Fibroblast of the aortic adventitia (primary cell): Measurements from ENCODE around the gene CDH2. TPM values are rescaled to one million over a fixed set of nuclear protein-coding genes. Genes with fewer than 3 reads are reported as not detected.
A peak's percentile ranks its signal among the peaks of the same experiment; 100 is the strongest.

Source experiments
- DNase-seq: peaks from one replicate; pipeline ENCODE4 v3.0.0-alpha.2; 2010; ENCODE audit warnings: low read depth
- H3K4me3 ChIP-seq: 2 replicates; pipeline ENCODE4 v1.5.1; 2011; ENCODE audit warnings: low read depth, mild to moderate bottlenecking, control low read depth, low read length, moderate library complexity
- total RNA-seq: library from RNA; depleted of rRNA; stranded (reverse); fragments of >200 nt; gene quantifications from 2 replicates; pipeline ENCODE4 v1.2.3, GENCODE V29; 2012; ENCODE audit warnings: low replicate concordance
- TF ChIP-seq, protein P1 (sequence below): IDR thresholded peaks from 2 replicates; pipeline ENCODE4 v1.5.1; 2011; ENCODE audit warnings: mild to moderate bottlenecking, low read length, control low read depth, inconsistent platforms; ENCODE audit not compliant: insufficient read depth

Gene CDH2
- total RNA-seq, 1 donor: 64.1 TPM

- TF ChIP-seq, protein P1, sequence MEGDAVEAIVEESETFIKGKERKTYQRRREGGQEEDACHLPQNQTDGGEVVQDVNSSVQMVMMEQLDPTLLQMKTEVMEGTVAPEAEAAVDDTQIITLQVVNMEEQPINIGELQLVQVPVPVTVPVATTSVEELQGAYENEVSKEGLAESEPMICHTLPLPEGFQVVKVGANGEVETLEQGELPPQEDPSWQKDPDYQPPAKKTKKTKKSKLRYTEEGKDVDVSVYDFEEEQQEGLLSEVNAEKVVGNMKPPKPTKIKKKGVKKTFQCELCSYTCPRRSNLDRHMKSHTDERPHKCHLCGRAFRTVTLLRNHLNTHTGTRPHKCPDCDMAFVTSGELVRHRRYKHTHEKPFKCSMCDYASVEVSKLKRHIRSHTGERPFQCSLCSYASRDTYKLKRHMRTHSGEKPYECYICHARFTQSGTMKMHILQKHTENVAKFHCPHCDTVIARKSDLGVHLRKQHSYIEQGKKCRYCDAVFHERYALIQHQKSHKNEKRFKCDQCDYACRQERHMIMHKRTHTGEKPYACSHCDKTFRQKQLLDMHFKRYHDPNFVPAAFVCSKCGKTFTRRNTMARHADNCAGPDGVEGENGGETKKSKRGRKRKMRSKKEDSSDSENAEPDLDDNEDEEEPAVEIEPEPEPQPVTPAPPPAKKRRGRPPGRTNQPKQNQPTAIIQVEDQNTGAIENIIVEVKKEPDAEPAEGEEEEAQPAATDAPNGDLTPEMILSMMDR: no peak
- DNase-seq: peak; percentile 57
- peak overlapping the region; percentile 81 for H3K4me3 ChIP-seq
Measured at GRCh38 chr18:28178720-28179119, 1.8 kb upstream of the CDH2 start.

DNA sequence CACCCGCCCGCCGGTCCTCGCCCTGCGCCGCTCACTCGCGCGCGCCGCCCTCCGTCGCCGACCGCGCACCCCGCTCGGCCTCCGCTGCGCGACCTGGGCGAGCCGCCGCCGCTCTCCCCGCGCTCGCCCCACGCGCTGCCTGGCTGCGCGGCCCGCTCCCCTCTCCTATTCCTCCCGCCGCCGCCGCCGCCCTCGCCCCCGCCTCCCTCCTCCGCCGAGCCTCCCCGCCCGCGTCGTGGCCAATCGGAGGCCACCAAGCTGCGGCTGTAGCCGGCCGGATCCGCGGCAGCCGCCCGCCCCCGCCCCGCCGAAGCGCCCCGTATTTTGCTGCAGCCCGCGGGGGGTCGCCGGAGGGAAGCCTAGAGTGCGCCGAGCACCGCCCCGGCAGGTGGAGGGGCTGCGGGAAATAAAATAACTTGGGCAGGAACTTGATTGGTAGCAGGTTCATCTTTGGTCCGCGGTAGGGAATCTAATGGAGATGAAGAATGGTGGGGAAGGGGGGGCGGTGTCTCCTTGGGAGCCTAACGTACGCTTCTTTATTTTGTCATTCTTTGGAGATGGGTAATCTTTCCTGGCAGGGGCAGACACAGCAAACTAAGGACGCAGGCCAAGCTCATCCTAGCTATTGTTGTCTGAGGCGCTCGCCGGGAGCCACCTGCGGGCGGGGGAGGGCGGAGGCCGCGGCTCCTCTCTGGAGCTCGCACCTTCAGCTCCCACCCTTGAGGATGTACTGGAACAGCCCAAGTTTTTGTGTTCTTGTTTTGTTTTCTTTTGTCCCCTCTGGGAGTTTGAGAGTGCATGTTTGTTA is 1.1 kb upstream of the CDH2 start:
- TF ChIP-seq, protein P1: peak; percentile 20
- H3K4me3 ChIP-seq: peak overlapping the region; percentile 81
- DNase-seq: peak; percentile 43

DNA sequence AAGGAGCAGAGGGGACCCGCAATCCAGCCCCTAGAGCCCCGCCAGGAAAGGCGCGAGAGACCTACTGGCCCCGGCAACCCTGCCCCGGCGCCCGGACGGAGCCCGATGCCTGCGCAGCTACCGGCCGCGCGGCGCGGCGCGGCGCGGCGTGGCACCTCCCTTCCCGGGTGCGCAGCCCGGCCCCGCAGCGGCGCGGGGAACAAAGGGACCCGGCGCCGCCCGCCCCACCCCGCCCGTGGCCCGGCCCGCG is 307 bp downstream of the CDH2 start:
- no peak for DNase-seq
- TF ChIP-seq, protein P1: no peak
- H3K4me3 ChIP-seq: peak overlapping the region; percentile 81

- H3K4me3 ChIP-seq: peak overlapping the region; percentile 81
- TF ChIP-seq, protein P1: no peak
- peak; percentile 43 for DNase-seq
Measured at GRCh38 chr18:28175930-28176697, 816 bp downstream of the CDH2 start.

- TF ChIP-seq, protein P1: peak; percentile 5
- H3K4me3 ChIP-seq: peak overlapping the region; percentile 81
- DNase-seq: peak; percentile 61
Measured at GRCh38 chr18:28175150-28175929, 1.6 kb downstream of the CDH2 start.

DNA sequence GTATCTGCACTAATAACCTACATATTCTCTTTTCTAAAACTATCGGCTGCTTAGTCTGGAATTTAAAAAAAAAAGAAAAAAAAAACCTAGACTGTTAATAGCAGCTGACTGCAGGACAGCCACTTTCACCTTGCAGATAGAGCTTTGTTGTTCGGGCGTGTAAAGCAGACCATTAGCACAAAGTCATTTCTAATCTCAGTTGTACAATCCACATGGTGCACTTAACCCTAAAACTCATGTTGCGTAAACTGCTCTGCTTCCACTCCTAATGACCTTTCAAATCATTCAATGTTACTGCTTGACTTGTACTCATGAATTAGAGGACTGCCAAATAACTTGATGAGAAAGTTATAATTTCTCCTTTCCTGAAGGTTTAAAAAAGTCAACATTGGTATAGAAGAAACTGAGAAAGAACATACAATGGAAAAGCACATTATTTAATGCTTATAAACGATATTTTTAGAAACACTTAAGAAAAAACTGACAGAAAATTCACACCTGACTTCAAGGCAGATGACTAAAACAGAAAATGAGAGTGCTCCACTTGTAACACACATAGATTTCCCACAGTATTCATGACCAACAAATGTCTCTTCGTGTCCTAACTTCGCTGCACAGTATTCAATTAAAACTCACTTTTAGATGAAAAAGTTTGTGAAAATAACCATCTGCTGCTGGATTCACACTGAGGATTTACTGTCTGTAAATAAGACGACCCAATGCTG is 2.6 kb downstream of the CDH2 start:
- peak overlapping the region; percentile 81 for H3K4me3 ChIP-seq
- no peak for DNase-seq
- TF ChIP-seq, protein P1: no peak
